HS-27A (cell line): ENCODE measurements around the gene CENPX.
"Not testable (repeated sequence)": the region's sequence is repeated elsewhere in the genome, so short reads cannot be mapped to it uniquely, and the experiment has no call there.

Source experiments
- DNase-seq: peaks from one replicate; pipeline ENCODE4 v3.0.0-alpha.2; 2012; ENCODE audit warnings: low read depth, missing footprints

The CENPX gene

DNA sequence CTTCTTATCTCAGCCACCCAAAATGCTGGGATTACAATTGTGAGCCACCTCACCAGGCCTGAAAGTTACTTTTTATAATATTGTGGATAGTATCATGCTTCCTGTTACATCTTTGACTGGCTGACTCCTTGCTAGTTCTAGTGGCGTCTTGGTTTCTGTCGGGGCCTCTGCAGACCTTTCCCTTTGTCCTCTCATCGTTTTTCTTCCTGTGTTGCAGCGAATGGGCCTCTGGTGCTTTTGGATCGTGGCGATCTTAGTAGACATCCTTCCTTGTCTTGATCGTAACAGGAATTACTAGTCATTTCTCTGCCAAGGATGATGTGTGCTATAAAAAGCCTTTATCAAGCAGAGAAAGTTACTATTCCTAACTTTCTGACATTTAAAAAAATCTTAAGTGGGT is 24.5 kb downstream of the CENPX start:
- no peak for DNase-seq

DNA sequence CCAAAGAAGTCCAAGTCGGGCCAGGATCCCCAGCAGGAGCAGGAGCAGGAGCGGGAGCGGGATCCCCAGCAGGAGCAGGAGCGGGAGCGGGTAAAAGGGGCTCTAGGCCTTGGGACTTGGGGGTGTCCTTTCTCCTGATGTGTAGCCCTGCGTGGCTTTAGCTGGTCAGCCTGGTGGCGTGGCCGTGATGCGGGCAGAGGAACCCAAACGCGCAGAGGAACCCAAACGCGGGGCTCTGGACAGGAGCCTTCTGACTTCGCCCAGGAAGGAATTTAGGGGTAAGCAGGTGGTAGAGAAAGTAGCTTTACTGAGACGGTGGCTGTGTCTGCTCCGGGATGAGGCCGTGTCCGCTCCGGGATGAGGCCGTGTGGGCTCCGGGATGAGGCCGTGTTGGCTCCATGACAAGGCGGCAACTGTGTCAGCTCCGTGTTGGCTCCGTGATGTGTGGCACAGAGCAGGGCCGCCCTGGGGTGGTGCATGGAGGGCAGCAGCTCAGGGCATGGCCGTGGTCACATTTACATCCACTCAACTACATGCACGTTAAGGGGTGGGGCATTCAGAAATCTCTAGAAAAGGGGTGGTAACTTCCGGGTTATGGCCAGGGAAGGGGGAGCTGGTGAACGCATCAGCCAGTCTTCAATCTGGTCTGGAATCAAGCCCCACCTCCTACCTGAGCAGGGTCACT is 25.8 kb downstream of the CENPX start:
- no peak for DNase-seq

DNA sequence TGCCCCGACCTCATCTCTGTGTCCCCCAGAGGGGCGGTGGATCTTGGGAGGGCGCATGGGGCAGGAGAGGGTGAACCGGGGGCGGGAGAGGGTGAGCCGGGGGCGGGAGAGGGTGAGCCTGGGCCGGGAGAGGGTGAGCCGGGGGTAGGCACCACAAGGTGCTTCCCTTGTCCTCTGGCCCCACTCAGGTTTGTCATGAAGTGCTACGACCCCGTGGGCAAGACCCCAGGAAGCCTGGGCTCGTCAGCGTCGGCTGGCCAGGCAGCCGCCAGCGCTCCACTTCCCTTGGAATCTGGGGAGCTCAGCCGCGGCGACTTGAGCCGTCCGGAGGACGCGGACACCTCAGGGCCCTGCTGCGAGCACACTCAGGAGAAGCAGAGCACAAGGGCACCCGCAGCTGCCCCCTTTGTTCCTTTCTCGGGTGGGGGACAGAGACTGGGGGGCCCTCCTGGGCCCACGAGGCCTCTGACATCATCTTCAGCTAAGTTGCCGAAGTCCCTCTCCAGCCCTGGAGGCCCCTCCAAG is 26.4 kb downstream of the CENPX start:
- DNase-seq, result no peak

DNA sequence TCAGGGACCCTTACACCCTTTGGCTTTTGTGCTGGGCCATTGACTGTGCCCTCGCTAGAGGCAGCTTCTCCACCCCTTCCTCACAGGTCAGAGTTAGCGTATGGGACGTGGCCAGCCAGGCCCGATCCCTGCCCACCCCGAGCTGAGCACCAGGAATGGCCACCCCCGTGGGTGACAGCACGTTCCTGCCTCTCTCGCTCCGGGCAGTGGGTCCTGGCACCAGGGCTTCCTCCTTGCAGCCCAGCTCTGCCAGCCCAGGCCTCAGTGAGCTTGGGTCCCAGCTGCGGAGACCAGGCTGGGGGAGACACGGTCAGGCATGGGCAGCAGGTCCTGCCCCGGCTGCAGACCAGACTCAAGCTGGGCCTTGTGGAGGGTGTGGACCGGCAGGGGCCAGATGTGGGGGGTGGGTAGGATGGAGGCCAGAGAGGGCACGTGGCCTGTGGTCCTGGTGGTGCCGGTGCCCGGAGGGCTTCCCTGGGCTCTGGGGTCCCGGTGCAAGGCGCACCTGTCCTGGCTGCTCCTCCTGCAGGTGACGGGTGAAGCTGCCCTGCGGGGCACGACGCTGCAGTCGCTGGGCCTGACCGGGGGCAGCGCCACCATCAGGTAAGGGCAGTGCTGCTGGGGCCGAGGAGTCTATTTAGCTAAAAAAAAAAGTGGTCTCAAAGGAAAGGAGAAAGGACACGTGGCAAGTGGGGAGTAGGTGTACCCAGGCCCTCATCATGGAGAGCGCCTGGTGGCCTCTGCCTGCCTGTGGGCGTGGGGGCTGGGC is 27.0 kb downstream of the CENPX start:
- DNase-seq, result no peak

DNA sequence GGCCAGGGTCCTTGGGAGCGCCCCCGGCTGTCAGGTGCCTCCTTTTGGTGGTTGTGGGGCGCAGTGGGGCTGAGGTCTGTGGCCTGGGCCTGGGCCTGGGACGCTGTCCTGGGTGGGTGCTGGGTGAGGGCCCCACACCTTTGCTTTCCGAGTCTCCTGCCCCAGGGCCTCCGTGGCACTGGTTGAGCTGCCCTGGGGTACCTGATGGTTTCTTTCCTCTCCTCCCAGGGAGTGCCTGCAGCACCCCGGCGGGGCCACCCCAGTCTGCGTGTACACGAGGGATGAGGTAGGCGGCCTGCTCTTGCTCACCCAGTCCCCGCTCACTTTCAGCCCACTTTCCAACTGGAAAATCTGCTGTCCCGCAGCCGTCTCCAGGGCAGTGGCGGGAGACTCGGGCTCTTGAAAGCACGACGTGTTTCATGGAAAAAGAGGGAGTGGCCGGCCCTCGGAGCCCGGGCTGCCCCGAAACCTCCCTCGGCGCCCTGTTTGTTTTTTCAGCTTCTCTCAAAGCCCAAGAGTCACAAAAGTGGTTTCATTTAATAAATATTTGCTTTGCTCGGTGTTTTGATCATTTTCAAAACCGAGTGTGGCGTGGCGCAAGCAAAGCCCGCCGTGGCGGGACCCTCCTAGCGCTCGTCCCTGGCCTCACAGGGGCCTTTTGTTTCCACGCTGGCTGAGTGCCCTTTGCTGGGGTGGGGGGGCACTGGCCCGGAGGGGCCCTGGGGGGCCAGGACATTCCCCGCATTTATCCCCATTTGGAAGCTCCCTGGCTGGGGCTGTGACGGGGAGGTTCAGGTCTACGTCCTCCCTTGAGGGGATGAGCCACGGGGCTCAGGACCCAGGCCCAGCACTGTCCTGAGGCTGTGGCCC is 27.9 kb downstream of the CENPX start:
- DNase-seq, result no peak

DNA sequence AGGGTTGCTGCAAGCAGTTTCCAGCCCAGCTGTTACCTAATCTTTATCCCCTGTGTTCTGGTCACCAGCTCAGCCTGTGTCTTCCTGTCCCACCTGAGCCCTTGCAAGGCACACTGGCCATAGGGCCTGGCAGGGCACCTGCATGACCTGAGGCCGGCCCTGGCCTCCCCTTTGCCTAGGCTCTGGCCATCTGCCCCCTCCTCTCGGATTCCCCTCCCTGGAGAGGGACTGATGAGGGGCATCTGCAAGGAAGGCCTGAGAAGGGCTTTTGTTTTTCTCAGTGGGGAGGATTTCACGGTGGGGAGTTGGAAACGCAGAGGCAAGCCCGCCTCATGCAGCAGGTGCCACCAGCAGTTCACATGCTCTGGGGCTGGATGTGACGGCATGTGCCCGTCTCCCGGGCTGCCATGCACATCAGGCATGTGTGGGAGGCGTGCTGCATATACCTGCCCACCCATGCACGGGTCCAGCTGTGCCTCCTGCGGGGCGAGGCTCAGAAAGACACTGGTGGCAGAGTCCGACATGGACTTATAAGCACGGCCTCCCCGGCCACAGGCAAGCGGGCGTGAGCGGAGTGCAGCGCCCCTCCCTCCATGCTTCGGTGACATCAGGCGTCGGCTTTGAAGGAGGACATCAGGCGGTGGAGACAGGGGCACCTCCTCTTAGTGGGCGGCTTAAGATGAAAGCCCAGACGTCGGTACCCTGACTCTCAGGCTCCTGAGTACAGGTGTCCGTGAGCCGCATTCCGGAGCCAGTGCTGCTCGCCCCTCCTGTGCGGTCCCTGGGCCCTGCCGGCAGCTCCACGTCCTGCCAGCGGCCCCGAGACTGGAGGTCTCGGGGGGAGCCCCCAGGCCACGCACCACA is 28.7 kb downstream of the CENPX start:
- no peak for DNase-seq

DNA sequence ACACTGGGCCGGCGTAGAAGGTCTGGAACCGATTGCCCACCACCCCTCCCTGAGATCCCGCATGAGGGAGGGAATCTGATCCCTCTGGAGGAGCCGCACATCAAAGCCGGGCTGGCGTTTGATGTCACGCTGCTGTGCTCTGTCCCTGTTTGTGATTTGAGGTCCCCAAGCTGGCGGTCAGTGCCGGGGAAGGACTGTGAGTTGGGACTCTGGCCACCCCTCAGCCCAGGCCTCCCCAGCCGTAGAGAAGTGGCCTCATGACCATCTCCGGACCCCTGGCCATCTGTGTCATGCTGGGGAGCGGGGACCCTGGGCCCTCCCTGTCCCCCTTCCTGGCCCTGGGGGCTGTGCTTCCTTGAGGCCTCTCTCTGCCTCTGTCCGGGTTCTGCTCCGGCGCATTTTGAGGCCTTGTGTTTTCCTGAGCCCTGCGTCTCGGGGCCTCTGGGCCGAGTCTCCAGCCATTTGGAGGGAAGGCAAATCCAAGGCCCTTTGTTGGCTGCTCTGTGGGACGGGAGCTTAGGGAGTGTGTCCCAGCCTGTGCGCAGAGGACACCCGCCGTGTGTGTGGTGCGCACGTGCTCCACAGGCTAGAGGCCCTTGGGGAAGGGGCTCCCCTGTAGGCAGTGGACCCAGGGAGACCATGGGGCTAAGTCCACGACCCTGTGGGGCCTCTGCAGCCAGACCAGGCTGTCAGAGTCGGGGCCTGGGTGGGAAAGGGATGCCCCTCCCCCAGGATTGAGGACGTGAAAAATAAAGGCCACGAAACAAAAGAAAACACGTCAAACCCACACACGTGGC is 30.2 kb downstream of the CENPX start:
- no peak for DNase-seq

DNA sequence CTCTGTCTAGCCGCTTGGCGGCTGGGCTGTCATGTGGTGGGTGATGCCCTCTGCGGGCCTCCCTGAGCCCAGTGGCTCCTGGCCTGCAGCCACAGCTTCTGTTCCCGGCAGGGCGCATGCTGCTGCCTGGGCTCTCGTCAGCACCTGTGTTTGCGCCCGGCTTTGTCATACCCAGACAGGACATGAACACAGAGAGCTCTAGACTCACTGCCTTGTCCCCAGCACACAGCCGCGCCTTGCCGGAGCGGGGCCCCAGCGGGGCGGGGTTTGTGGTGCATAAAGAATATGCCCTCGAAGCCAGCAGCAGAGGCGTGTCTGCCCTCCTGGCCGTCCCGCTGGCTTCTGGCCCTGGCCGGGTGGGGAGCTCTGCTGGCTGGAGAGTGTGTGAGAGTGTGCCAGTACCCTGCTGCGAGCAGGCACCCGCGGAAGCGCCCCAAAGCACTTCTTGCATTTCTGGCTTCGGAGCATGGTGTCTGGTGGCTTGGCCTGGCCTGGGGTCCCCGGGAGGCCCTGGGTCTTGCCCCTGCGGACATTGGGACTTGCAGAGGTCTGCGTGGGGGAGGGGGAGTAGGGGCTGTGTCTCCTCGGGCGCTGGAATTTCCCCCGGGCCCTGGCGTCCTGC is 30.9 kb downstream of the CENPX start:
- no peak for DNase-seq

DNA sequence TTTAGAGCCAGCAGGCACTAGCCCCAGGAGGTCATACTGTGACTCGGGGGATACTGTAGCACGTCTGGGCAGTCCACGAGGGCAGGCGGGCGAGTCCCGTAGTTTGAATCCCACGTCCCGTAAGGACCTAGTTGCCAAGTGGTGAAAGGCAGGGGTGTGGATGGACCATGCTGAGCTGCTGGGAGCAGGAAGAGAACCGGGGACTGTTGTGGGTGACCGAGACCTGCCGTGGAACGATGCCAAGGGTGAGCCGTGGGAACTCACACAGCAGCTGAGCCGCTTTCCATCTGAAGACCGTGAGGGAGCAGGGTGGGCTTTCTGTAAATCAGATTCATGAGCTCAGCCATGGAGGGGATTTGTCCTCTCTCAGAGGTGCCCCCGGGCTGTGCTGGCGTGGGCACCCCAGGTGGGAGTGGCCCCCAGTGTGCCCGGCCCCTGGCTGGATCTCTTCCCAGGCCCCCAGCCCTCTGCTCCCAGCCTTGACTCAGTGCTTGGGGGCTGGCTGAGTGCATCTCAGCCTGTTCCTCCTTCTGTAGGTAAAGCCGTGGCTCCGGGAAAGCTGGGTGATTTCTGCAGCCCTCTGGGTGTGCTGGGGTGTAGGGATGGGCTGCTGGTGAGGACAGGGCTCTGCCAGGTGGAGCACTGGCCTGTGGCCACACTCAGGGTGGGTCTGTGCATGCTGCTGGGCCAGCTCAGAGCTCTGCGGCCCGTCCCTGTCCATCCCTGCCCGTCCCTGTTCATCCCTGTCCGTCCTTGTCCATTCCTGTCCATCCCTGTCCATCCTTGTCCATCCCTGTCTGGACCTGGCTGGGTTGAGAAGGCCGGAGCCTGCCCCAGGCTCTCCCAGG is 31.6 kb downstream of the CENPX start:
- no peak for DNase-seq

DNA sequence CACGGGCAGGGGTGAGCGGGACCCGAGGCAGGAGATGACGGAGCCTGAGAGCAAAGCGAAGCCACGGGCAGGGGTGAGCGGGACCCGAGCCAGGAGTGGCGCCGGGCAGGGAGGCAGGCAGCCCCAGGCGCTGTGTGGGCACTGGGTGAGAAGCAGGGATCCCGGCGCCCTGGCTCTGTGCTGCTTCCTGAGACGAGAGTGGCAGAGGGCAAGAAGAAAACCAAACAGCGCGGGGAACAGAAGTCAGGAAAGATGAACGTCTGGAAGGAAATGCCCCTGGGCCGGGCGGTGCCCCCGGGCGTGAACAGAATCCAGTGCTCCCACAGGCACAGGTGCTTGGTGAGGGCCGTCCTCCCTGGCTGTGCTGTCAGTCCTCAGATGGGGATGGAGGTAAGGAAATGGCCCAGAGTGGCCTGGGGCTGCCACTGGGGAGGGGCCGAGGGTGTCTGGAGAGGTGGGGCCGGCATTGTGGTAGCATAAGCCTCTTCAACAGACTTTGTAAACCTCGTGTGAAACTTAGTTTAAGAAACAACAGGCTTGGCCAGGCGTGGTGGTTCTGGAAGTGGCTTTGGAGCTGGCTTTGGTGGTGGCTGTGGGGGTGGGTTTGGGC is 35.4 kb downstream of the CENPX start:
- no peak for DNase-seq

DNA sequence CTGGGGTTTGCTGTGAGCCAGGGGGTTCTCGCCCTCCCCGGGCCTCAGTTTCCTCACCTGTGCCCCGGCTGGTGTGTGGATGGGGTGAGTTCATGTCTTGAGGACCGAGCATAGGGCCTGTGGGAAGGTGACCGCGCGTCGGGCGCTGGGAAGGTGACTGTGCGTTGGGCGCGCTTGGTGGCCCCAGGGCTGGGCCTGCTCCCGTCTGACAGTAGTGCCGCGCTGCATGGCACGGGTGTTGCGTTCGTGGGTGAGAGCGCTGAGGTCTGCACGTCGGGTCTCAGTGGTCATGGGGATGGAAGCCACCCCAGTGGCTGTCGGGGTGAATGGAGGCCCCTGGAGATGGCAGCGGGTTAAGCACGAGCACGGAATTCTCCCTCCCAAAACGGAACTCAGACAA is 36.1 kb downstream of the CENPX start:
- no peak for DNase-seq

DNA sequence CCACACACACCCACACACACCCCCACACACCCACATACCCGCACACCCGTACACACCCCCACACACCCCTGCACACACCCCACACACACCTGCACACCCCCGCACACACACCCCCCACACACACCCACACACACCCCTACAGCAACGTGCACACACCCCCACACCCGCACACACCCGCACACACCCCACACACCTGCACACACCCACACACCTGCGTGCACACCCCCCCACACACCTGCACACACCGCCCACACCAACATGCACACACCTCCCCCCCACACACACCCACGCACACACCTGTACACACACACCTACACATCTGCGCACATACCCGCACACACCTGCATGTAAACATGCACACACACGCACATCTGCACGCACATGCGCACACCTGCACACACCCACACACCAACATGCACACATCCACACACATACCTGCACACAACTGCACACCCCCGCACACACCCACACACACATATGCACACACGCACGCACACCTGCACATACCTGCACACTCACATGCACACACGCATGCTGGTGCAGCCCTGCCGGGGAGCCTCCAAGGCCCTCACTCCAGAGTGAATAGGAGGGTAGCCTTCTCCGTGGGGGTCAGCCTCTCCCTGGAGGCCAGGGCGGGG is 37.8 kb downstream of the CENPX start:
- DNase-seq, result no peak

DNA sequence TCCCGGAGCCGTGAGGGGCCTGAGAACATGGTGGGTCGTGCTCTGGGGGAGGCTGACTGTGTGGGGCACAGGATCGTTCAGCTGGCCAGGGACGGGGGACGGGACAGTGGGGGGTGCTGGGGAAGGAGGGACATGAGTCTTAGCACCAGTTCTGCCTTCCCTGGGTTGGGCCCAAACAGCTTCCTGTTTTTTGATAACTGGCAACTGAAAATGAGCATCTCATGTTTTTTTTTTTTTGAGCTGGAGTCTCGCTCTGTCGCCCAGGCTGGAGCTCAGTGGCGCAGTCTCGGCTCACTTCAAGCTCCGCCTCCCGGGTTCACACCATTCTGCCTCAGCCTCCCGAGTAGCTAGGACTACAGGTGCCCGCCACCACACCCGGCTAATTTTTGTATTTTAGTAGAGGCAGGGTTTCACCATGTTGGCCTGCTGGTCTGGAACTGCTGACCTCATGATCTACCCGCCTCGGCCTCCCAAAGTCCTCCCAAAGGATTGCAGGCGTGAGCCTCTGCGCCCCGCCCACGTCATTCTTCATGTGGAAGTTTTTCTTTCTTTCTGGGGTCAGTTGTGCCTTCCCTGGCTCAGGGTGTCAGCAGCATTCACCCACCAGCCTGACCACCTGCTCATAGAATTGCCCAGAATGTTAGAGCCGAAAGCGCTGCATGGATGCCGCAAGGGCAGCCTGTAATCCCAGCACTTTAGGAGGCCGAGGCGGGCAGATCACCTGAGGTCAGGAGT is 38.9 kb downstream of the CENPX start:
- no peak for DNase-seq

DNA sequence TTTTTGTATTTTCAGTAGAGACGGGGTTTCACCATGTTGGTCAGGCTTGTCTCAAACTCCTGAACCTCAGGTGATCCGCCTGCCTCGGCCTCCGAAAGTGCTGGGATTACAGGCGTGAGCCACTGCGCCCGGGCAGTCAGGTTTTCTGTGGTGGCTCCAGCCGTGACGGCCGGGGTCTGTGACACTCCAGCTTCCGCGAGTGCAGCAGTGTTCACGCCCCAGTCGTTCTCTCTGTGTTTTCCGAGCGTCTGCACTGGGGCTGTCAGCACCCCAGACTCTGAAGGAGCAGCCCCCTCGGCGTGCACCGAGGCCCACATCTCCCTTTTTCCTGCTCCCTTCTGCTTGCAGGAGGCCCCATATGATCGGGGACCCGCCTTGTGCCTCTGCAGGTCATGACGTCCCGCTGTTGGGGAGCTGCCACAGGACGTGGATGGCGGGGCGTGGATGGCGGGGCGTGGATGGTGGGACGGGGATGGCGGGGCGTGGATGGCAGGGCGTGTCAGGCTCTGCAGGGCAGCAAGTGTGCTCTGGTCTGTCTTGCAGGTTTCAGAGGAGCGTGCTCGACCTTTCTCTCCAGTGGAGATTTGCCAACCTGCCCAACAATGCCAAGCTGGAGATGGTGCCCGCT is 39.6 kb downstream of the CENPX start:
- DNase-seq, result no peak

DNA sequence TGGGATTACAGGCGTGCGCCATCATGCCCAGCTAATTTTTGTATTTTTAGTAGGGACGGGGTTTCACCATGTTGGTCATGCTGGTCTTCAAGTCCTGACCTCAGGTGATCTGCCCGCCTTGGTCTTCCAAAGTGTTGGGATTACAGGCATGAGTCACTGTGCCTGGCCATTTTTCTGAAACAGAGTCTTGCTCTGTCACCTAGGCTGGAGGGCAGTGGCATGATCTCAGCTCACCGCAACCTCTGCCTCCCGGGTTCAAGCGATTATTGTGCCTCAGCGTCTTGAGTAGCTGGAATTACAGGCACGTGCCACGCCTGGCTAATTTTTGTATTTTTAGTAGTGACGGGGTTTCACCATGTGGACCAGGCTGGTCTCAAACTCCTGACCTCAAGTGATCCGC is 41.2 kb downstream of the CENPX start:
- DNase-seq, result not testable (repeated sequence)

DNA sequence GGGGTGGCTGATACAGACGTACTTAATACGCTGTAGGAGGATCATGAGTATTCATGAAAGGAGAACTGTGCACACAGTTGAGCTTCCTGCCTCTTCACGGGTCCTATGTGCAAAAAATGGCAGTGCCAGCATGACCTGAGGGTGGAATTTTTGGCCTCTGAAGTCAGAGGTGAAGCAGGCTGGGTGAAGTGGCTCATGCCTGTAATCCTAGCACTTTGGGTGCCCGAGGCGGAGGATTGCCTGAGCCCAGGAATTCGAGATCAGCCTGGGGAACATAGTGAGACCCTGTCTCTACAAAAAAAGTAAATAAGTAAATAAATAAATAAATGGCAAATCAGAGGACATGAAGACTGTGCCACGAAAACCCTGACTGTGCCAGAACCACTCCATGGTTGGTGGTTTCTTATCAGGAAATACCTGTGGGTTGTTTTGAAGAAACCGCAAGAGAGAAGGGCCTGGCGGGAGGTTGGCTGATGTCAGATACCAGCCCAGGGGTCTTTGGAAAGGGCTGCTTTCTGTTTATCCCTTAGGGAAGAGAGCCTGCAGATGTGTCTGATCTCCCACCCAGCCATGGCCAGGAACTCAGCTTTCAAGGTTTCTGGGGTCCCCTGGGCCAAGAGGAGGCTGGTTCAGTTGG is 41.9 kb downstream of the CENPX start:
- DNase-seq, result no peak

DNA sequence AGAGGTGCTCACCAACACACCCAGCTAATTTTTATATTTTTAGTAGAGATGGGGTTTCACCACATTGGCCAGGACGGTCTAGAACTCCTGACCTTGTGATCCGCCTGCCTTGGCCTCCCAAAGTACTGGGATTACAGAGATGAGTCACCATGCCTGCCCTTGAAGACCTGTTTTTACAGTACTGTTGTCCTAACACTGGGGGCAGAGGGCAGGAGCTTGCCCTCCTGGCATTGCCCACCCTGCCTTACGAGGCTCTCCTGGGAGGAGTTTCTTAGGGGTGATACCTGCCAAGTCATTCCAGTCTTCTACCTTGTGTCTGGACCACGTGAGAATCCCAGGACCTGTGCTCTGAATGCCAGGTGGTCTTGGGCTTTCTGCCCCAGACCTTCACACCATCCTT is 42.6 kb downstream of the CENPX start:
- DNase-seq, result no peak
